ENCODE measurements around the gene DTX3L.

- TF ChIP-seq CTCF (conservative IDR thresholded peaks at IDR 0.05), result no peak
- no peak for TF ChIP-seq ZFX (IDR thresholded peaks at IDR 0.05)
Measured at GRCh38 chr3:122586098-122586497, 22.0 kb downstream of the DTX3L start.

Data from C4-2B (cell line).